ENCODE results near the gene STXBP3. TPM values are rescaled to one million over a fixed set of nuclear protein-coding genes. Genes with fewer than 3 reads are reported as not detected.
A peak's percentile ranks its signal among the peaks of the same experiment; 100 is the strongest.
"Not testable (repeated sequence)": the region's sequence is repeated elsewhere in the genome, so short reads cannot be mapped to it uniquely, and the experiment has no call there.

Gene STXBP3
- total and polyA plus RNA-seq, 2 of the 8 experiments (the other 6 are each of a cell fraction or from before 2014, with no cell fraction given): 6.0 to 38.5 TPM

GRCh38 chr1:108702109-108702508 lies 44.4 kb upstream of the STXBP3 start:
- H4K91ac ChIP-seq (replicated peaks; ENCODE audit: insufficient read length, low read length); H2BK120ac ChIP-seq (replicated peaks; ENCODE audit: low read depth, low read length); H3K56ac ChIP-seq (replicated peaks; ENCODE audit: insufficient read length, low read depth, low read length); H3K18ac ChIP-seq (ENCODE audit: extremely low read depth, low read length); H3K4me2 ChIP-seq (ENCODE audit: insufficient read depth in 1 of 2, low read depth in 2 of 2, low read length in 2 of 2); H3K9ac ChIP-seq (replicated peaks in 1 of 4; ENCODE audit: extremely low read depth in 1 of 4, low read depth in 3 of 4, low read length in 3 of 4); FAIRE-seq; H4K5ac ChIP-seq (ENCODE audit: insufficient read length, low read depth, low read length); H3K27me3 ChIP-seq (replicated peaks in 1 of 4; ENCODE audit: control insufficient read depth in 3 of 4, extremely low read depth in 1 of 4, insufficient read depth in 3 of 4, low read length in 3 of 4); H4K20me1 ChIP-seq (replicated peaks in 1 of 2; ENCODE audit: control insufficient read depth in 1 of 2, insufficient read depth in 2 of 2, low read length in 2 of 2); H3K27ac ChIP-seq (ENCODE audit: low read depth, low read length); H3K4ac ChIP-seq (replicated peaks; ENCODE audit: insufficient read length, low read depth, low read length); H4K8ac ChIP-seq (ENCODE audit: extremely low read depth, insufficient read depth, low read length); CTCF ChIA-PET (ENCODE audit: partially characterized antibody); H3K14ac ChIP-seq (ENCODE audit: insufficient read length); DNase-seq (ENCODE audit: low read depth in 1 of 2, low spot score in 2 of 2); H2AFZ ChIP-seq (ENCODE audit: low read length); H3K4me1 ChIP-seq (replicated peaks in 1 of 4; ENCODE audit: control insufficient read depth in 3 of 4, insufficient read depth in 4 of 4, low read length in 3 of 4); H3K23me2 ChIP-seq (ENCODE audit: low read depth, low read length); H3K79me2 ChIP-seq (ENCODE audit: control insufficient read depth in 1 of 2, insufficient read depth in 2 of 2, low read length in 2 of 2); H2BK20ac ChIP-seq (ENCODE audit: low read length); H2AK5ac ChIP-seq (ENCODE audit: low read depth, low read length); H2BK5ac ChIP-seq (ENCODE audit: low read depth, low read length); H3K79me1 ChIP-seq (ENCODE audit: low read depth, low read length); H3K9me3 ChIP-seq (ENCODE audit: insufficient read depth in 2 of 2, low read depth in 1 of 2, low read length in 1 of 2); H3K4me3 ChIP-seq (ENCODE audit: extremely low read depth in 1 of 4, insufficient read depth in 2 of 4, low read depth in 3 of 4, low read length in 4 of 4); H3K23ac ChIP-seq (ENCODE audit: insufficient read length); H2BK15ac ChIP-seq (ENCODE audit: low read length); H2BK12ac ChIP-seq (ENCODE audit: low read depth, low read length): not testable (repeated sequence)
- TF ChIP-seq POLR2A (IDR thresholded peaks at IDR 0.05; ENCODE audit: control extremely low read depth in 1 of 2, low read depth in 2 of 2, low read length in 2 of 2): peak in 1 of 2 experiments; percentile 47; a peak in 1 of 3 replicates
- peak; percentile 54 for TF ChIP-seq POLR2AphosphoS5 (IDR thresholded peaks at IDR 0.05; ENCODE audit: low read depth, low read length)
- POLR2A ChIA-PET (ENCODE audit: partially characterized antibody): interaction anchor here (1.0 to 5.4 kb wide), 7 partner anchors 10 to 41 kb away, joined by 3 to 79 read pairs (median 4); partner anchors contain the start of gene PRPF38B
- peaks cover 14 to 48% (median 36%) of the 10 kb centered on the region in 4 experiments for H3K36me3 ChIP-seq (ENCODE audit: control insufficient read depth in 2 of 4, insufficient read depth in 4 of 4, low read length in 3 of 4)
- 93% methylated on average over 6 of the region's 6 CpGs; no CpG with 5 or more reads in 1 of the 2 experiments for WGBS, 2 experiments (ENCODE audit: extremely low coverage in 1 of 2, insufficient coverage in 1 of 2, insufficient read length in 1 of 2, insufficient replicate concordance in 2 of 2, low coverage in 1 of 2, low lambda C conversion rate in 2 of 2, missing lambda C conversion rate in 1 of 2)
